ENCODE measurements around the gene USHBP1. TPM values are rescaled to one million over a fixed set of nuclear protein-coding genes. Genes with fewer than 3 reads are reported as not detected.

Gene USHBP1
- total RNA-seq, 1 experiment from 2014 or later = 12.3 TPM

DNA sequence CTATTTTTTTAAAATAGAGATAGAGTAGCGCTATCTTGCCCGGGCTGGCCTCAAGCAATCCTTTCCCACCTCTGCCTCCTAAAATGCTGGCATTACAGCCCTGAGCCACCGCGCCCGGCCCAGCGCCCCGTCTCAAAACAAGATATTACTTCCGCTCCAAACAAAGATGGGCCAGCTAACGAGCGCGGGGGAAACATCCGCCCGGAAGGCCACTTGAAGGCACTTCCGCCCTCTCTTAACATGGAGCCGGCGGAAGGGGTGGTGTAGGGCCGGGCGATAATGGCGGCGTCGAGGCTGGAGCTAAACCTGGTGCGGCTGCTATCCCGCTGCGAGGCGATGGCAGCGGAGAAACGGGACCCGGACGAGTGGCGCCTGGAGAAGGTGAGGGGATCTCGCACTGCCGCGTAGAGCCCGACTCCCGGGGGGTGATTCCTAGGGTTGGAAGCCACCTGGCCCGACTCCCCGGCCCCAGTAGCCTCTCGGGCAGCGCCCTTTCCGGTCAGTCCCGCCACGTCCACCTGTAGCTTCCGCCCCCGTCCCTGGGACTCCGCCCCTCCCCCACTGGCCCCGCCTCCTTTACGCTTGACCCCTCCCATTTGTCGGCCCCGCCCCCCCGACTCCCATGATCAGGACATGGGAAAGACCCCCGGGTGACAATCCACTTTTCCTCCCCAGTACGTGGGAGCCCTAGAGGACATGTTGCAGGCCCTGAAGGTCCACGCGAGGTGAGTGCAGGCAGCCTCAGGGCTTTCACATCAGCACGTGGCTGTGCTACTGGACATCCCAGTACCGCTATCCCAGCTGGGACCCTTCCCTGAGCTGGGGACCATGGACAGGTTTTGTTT lies 49.2 kb downstream of the USHBP1 start, which contains the start of gene USE1 (continued):
- TF ChIP-seq, protein P1, sequence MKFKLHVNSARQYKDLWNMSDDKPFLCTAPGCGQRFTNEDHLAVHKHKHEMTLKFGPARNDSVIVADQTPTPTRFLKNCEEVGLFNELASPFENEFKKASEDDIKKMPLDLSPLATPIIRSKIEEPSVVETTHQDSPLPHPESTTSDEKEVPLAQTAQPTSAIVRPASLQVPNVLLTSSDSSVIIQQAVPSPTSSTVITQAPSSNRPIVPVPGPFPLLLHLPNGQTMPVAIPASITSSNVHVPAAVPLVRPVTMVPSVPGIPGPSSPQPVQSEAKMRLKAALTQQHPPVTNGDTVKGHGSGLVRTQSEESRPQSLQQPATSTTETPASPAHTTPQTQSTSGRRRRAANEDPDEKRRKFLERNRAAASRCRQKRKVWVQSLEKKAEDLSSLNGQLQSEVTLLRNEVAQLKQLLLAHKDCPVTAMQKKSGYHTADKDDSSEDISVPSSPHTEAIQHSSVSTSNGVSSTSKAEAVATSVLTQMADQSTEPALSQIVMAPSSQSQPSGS (CRISPR knock-in tag; IDR thresholded peaks at IDR 0.05; ENCODE audit: borderline replicate concordance, low read depth) = no peak
- no peak for TF ChIP-seq TCF7 (CRISPR knock-in tag; IDR thresholded peaks at IDR 0.05; ENCODE audit: low read depth)

DNA sequence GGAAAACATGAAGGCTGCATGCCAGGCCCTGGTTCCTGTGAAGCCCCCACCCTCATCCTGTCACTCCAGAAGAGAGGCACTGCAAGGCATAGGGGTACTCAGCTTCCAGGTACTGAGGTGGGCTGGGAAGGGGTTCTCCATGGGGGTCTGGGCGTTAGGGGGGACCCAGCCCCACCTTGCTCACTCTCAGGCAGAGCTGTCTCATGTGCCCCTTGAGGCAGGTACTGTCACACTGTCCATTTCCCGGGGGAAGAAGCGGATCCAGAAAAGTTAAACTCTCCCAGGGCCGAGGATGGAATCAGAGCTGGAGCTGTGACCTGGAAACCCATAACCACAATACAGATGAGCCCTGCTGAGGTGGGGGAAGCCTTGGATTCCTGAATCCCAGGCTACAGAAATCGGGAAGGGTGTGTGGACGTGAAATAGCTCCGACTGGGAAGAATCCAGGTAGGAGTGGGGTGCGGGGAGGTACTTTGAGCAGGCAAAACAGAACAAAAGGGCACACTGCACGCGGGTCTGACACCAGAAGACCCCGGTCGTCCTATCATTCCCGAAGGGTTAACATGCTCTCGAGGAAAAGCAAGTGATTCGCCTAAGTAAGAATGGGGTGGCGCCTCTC lies 49.9 kb downstream of the USHBP1 start:
- Mint-ChIP-seq H3K27ac (peak overlapping the region; percentile 98), H3K27me3 (ENCODE audit: low read depth) (no peaks in the 10 kb centered on the region), H3K4me1 (peaks cover 14% of the 10 kb centered on the region), H3K9me3 (no peaks in the 10 kb centered on the region), H3K4me3 (peak overlapping the region; percentile 89), H3K36me3 (peaks cover 21% of the 10 kb centered on the region)
- POLR2A ChIA-PET = interaction anchor here (0.7 to 2.2 kb wide), 13 partner anchors 10 to 140 kb away, joined by 3 to 15 read pairs (median 6); partner anchors contain the start of genes DDA1 and OCEL1
- ATAC-seq (peak; percentile 5), DNase-seq (ENCODE audit: low spot score) (no peak)
- CTCF ChIA-PET = interaction anchor here (0.5 to 2.0 kb wide), 12 partner anchors 9 to 554 kb away, joined by 3 to 12 read pairs (median 4); partner anchors contain the start of genes BABAM1, MRPL34, OCEL1 and SMIM7
- TF ChIP-seq, protein P1 (CRISPR knock-in tag; IDR thresholded peaks at IDR 0.05; ENCODE audit: borderline replicate concordance, low read depth) = no peak
- TF ChIP-seq, protein P2, sequence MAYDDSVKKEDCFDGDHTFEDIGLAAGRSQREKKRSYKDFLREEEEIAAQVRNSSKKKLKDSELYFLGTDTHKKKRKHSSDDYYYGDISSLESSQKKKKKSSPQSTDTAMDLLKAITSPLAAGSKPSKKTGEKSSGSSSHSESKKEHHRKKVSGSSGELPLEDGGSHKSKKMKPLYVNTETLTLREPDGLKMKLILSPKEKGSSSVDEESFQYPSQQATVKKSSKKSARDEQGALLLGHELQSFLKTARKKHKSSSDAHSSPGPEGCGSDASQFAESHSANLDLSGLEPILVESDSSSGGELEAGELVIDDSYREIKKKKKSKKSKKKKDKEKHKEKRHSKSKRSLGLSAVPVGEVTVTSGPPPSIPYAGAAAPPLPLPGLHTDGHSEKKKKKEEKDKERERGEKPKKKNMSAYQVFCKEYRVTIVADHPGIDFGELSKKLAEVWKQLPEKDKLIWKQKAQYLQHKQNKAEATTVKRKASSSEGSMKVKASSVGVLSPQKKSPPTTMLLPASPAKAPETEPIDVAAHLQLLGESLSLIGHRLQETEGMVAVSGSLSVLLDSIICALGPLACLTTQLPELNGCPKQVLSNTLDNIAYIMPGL (CRISPR knock-in tag; IDR thresholded peaks at IDR 0.05) = no peak
- no peak for TF ChIP-seq ZNF416 (CRISPR knock-in tag; IDR thresholded peaks at IDR 0.05)
- TF ChIP-seq MYBL2 (CRISPR knock-in tag; IDR thresholded peaks at IDR 0.05) = no peak
- TF ChIP-seq IRF2 (CRISPR knock-in tag; IDR thresholded peaks at IDR 0.05; ENCODE audit: borderline replicate concordance, low read depth) = no peak
- TF ChIP-seq SMAD4 (CRISPR knock-in tag; IDR thresholded peaks at IDR 0.05) = no peak
- TF ChIP-seq, protein P3, sequence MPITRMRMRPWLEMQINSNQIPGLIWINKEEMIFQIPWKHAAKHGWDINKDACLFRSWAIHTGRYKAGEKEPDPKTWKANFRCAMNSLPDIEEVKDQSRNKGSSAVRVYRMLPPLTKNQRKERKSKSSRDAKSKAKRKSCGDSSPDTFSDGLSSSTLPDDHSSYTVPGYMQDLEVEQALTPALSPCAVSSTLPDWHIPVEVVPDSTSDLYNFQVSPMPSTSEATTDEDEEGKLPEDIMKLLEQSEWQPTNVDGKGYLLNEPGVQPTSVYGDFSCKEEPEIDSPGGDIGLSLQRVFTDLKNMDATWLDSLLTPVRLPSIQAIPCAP (CRISPR knock-in tag; IDR thresholded peaks at IDR 0.05) = no peak
- TF ChIP-seq ZNF138 (CRISPR knock-in tag; conservative IDR thresholded peaks at IDR 0.05) = no peak
- no peak for TF ChIP-seq RORB (CRISPR knock-in tag; IDR thresholded peaks at IDR 0.05)
- TF ChIP-seq, protein P4, sequence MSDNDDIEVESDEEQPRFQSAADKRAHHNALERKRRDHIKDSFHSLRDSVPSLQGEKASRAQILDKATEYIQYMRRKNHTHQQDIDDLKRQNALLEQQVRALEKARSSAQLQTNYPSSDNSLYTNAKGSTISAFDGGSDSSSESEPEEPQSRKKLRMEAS (CRISPR knock-in tag; IDR thresholded peaks at IDR 0.05) = no peak
- TF ChIP-seq, protein P5, sequence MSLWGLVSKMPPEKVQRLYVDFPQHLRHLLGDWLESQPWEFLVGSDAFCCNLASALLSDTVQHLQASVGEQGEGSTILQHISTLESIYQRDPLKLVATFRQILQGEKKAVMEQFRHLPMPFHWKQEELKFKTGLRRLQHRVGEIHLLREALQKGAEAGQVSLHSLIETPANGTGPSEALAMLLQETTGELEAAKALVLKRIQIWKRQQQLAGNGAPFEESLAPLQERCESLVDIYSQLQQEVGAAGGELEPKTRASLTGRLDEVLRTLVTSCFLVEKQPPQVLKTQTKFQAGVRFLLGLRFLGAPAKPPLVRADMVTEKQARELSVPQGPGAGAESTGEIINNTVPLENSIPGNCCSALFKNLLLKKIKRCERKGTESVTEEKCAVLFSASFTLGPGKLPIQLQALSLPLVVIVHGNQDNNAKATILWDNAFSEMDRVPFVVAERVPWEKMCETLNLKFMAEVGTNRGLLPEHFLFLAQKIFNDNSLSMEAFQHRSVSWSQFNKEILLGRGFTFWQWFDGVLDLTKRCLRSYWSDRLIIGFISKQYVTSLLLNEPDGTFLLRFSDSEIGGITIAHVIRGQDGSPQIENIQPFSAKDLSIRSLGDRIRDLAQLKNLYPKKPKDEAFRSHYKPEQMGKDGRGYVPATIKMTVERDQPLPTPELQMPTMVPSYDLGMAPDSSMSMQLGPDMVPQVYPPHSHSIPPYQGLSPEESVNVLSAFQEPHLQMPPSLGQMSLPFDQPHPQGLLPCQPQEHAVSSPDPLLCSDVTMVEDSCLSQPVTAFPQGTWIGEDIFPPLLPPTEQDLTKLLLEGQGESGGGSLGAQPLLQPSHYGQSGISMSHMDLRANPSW (CRISPR knock-in tag; conservative IDR thresholded peaks at IDR 0.05; ENCODE audit: low read depth) = no peak
- no peak for TF ChIP-seq ZNF671 (CRISPR knock-in tag; IDR thresholded peaks at IDR 0.05)
- TF ChIP-seq, protein P6, sequence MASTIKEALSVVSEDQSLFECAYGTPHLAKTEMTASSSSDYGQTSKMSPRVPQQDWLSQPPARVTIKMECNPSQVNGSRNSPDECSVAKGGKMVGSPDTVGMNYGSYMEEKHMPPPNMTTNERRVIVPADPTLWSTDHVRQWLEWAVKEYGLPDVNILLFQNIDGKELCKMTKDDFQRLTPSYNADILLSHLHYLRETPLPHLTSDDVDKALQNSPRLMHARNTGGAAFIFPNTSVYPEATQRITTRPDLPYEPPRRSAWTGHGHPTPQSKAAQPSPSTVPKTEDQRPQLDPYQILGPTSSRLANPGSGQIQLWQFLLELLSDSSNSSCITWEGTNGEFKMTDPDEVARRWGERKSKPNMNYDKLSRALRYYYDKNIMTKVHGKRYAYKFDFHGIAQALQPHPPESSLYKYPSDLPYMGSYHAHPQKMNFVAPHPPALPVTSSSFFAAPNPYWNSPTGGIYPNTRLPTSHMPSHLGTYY (CRISPR knock-in tag; IDR thresholded peaks at IDR 0.05) = no peak
- no peak for TF ChIP-seq KAT7 (CRISPR knock-in tag; IDR thresholded peaks at IDR 0.05; ENCODE audit: borderline replicate concordance)
- TF ChIP-seq FOXJ3 (CRISPR knock-in tag; IDR thresholded peaks at IDR 0.05; ENCODE audit: borderline replicate concordance) = no peak
- TF ChIP-seq, protein P7, sequence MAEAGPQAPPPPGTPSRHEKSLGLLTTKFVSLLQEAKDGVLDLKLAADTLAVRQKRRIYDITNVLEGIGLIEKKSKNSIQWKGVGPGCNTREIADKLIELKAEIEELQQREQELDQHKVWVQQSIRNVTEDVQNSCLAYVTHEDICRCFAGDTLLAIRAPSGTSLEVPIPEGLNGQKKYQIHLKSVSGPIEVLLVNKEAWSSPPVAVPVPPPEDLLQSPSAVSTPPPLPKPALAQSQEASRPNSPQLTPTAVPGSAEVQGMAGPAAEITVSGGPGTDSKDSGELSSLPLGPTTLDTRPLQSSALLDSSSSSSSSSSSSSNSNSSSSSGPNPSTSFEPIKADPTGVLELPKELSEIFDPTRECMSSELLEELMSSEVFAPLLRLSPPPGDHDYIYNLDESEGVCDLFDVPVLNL (CRISPR knock-in tag; IDR thresholded peaks at IDR 0.05; ENCODE audit: borderline replicate concordance, low read depth) = no peak
- TF ChIP-seq, protein P8, sequence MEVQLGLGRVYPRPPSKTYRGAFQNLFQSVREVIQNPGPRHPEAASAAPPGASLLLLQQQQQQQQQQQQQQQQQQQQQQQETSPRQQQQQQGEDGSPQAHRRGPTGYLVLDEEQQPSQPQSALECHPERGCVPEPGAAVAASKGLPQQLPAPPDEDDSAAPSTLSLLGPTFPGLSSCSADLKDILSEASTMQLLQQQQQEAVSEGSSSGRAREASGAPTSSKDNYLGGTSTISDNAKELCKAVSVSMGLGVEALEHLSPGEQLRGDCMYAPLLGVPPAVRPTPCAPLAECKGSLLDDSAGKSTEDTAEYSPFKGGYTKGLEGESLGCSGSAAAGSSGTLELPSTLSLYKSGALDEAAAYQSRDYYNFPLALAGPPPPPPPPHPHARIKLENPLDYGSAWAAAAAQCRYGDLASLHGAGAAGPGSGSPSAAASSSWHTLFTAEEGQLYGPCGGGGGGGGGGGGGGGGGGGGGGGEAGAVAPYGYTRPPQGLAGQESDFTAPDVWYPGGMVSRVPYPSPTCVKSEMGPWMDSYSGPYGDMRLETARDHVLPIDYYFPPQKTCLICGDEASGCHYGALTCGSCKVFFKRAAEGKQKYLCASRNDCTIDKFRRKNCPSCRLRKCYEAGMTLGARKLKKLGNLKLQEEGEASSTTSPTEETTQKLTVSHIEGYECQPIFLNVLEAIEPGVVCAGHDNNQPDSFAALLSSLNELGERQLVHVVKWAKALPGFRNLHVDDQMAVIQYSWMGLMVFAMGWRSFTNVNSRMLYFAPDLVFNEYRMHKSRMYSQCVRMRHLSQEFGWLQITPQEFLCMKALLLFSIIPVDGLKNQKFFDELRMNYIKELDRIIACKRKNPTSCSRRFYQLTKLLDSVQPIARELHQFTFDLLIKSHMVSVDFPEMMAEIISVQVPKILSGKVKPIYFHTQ (CRISPR knock-in tag; IDR thresholded peaks at IDR 0.05) = no peak
- TF ChIP-seq NR1H2 (CRISPR knock-in tag; IDR thresholded peaks at IDR 0.05) = no peak

Measured in WTC11 (cell line).